ENCODE measurements around the gene PTBP1. TPM values are rescaled to one million over a fixed set of nuclear protein-coding genes. Genes with fewer than 3 reads are reported as not detected.

The PTBP1 gene
- polyA plus RNA-seq, 3 donors = 400 to 450 (median 417) TPM

- DNase-seq = no peak
Observed at GRCh38 chr19:765179-765738, 32.0 kb upstream of the PTBP1 start.

- no peak for DNase-seq
Observed at GRCh38 chr19:768424-768823, 28.8 kb upstream of the PTBP1 start.

GRCh38 chr19:769616-770015 lies 27.6 kb upstream of the PTBP1 start:
- no peak for DNase-seq

- DNase-seq = no peak
Observed at GRCh38 chr19:771332-771785, 25.9 kb upstream of the PTBP1 start.

- DNase-seq = no peak
Observed at GRCh38 chr19:772063-772462, 25.2 kb upstream of the PTBP1 start.

GRCh38 chr19:772730-773436 lies 24.4 kb upstream of the PTBP1 start:
- DNase-seq = no peak

GRCh38 chr19:776549-776948 lies 20.7 kb upstream of the PTBP1 start:
- no peak for DNase-seq

GRCh38 chr19:778910-779653 lies 18.2 kb upstream of the PTBP1 start:
- no peak for DNase-seq

- DNase-seq = no peak
Observed at GRCh38 chr19:780935-781334, 16.3 kb upstream of the PTBP1 start.

GRCh38 chr19:781800-782184 lies 15.5 kb upstream of the PTBP1 start:
- DNase-seq = no peak

GRCh38 chr19:782185-782877 lies 14.9 kb upstream of the PTBP1 start:
- DNase-seq = no peak

- DNase-seq = no peak
Observed at GRCh38 chr19:782878-783668, 14.2 kb upstream of the PTBP1 start.

- no peak for DNase-seq
Observed at GRCh38 chr19:784541-784940, 12.7 kb upstream of the PTBP1 start.

GRCh38 chr19:787536-787935 lies 9.7 kb upstream of the PTBP1 start:
- no peak for DNase-seq

GRCh38 chr19:788686-788982 lies 8.6 kb upstream of the PTBP1 start:
- DNase-seq = no peak

- DNase-seq = no peak
Observed at GRCh38 chr19:788983-789700, 8.1 kb upstream of the PTBP1 start.

GRCh38 chr19:789701-790060 lies 7.6 kb upstream of the PTBP1 start:
- no peak for DNase-seq

GRCh38 chr19:791007-791566 lies 6.2 kb upstream of the PTBP1 start:
- DNase-seq = no peak

- no peak for DNase-seq
Observed at GRCh38 chr19:791567-792305, 5.5 kb upstream of the PTBP1 start.

- no peak for DNase-seq
Observed at GRCh38 chr19:792306-792885, 4.9 kb upstream of the PTBP1 start.

Data from renal pelvis (tissue), 4 donors.